ENCODE measurements around the gene TSNAXIP1.
"Not testable (repeated sequence)": the region's sequence is repeated elsewhere in the genome, so short reads cannot be mapped to it uniquely, and the experiment has no call there.

TSNAXIP1 gene

GRCh38 chr16:67857547-67858233, 51.0 kb downstream of the TSNAXIP1 start:
- peak in 5 of 58 donors; percentile 7 to 69 (median 18) for DNase-seq

- no peak for DNase-seq
These were observed 51.8 kb downstream of the TSNAXIP1 start for GRCh38 chr16:67858500-67858899.

DNA sequence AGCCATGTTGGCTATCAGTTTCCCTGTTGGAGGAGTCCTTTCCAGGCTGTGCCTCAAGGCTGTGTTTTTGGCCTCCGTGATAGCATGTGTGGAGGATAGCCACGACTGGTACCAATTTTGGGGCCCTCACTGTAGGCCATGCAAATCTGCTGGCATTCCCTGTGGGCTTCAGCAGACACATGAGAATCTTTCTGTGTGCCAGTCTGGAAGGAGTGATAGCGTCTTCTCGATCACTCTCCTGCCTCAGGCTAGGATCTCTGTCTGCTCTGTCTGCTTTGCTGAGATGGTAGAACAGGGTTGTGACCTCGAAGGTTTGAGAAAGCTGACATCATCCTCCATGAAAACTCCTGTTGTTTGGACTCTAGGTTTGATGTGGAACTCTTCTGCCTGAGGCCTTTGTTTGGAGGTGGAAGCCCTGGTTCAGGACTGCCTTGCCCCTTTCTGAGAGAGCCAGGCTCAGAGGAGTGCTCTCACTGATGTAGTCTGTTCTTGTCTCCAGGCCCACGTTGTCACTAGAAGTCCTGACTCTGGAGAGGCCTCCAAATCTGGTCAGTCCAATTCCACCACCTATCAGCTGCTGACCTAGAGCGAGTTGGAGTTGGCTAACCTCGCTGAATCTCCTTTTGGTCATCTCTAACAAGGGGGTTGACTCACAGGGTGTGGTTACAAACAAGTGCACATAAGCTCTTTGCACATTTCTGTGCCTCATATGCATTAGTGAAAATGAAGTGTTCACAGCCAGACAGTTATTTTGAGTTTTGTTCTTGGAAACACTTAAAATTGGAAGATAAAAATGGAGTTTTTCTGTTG, 54.1 kb downstream of the TSNAXIP1 start:
- DNase-seq: no peak

DNA sequence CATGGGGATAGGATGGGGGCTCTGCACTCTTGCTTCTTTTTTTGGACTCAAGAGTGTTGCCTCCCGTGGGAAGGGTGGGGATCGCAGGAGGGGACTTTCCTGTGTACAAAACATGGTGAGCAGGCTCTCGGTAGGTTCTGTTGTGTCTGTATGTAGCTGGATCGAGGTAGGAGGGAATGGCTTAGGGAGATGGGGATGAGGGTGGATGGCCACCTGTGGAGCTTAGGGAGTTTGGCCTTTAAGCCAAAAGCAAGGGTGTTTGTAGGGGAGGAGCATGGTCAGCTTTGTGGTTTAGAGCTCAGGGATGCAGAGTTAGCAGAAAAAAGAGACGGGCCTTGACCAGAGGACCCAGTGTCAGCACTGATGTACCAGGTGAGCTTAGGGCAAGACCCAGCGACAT, 55.2 kb downstream of the TSNAXIP1 start:
- DNase-seq: no peak

DNA sequence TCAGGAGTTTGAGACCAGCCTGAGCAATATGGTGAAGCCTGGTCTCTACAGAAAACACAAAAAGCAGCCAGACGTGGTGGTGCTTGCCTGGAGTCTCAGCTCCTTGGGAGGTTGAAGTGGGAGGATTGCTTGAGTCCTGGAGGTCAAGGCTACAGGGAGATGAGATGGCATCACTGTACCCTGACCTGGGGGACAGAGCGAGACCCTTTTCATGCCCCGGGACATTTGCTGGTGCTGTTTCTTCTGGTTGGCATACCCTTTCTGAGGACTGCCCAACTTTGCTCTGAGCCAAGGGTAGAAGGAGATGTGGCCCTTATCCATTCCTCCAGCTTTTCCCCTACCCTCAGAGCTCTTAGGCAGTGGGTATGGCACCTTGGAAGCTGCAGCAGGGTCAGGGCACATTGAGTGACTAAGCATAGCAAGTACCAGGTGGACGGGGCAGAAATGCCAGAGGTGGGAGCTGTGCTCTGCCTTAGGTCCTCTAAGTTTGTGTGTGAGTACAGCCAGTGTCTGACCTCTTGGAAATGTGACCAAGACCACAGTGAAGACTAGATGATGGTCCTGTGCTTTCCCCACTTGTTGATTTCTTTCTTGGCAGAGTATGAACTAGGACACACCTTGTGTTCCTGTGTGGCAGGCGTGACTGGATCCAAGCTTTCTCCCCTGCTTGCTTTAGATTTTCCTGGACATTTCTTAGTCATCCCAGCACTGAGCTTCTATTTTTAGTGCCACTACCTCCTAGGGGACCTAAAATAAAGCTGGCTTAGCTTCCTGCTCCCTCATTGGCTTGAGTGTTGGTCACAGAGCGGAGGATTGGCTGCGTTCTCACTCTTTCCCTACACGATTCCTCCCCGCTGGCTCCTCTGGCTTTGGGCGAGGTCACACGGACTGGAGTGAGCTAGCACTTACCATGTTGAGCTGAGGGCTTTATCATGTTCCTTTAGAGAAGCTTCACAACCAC, 56.2 kb downstream of the TSNAXIP1 start:
- peak in 32 of 58 donors; percentile 3 to 73 (median 30) for DNase-seq

- DNase-seq: not testable (repeated sequence)
These were observed 57.4 kb downstream of the TSNAXIP1 start for GRCh38 chr16:67864044-67864443.

DNA sequence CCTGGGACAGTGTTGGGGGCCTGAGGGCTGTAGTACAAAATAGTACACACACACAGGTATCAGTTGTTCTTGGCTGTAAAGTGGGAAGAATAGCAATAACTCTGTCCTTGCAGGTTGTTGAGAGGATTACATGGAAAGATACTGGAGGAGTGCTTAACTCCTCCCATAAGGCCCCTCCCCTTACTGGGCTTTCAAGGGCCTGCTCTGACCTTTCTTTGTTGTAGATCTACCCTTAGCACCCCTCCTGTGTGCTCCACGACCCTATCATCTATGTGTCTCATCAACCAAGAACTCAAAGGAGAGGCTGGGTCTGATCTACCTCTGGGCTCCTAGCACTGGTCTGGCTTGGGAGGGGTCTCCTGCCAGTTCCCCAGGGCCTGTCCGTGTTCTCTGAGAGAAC, 57.9 kb downstream of the TSNAXIP1 start:
- no peak for DNase-seq

DNA sequence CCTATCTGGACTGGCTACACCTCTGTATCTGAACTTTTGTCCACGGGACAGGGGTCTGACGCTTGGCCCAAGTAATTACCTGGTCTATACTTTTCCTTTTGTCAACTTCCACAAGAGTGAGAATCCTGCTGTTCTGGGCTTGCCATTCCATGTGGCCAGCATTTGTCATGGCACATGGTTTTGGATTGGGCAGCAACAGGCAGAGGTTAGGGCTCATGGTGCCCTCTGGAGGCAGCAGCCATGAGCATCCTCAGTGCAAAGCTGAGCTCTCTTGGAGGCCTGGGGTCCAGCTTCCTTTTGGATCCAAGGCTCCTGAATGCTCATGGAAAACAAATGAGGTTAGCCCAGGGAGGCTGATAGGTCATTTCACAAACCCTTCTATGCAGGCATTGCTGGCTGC, 58.6 kb downstream of the TSNAXIP1 start:
- DNase-seq: no peak

DNA sequence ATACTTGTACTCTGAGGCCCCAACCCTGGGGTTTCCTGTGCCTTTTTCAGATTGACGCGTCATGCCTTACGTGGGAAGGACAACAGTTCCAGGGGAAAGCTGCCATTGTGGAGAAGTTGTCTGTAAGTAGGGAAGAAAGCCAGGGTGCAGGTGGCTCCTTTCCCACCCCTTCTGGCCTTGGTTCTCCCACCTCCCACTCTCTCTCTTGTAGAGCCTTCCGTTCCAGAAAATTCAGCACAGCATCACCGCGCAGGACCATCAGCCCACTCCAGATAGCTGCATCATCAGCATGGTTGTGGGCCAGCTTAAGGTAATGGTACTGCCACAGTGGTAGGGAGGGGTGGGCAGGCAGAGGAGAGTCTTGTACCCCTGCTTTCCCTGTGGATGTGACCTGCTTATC, 61.6 kb downstream of the TSNAXIP1 start:
- DNase-seq: peak in 21 of 58 donors; percentile 6 to 50 (median 29)

GRCh38 chr16:67869653-67870052, 63.0 kb downstream of the TSNAXIP1 start:
- no peak for DNase-seq

GRCh38 chr16:67871256-67871655, 64.6 kb downstream of the TSNAXIP1 start:
- DNase-seq: no peak

- DNase-seq: no peak
These were observed 65.5 kb downstream of the TSNAXIP1 start for GRCh38 chr16:67872131-67872630.

DNA sequence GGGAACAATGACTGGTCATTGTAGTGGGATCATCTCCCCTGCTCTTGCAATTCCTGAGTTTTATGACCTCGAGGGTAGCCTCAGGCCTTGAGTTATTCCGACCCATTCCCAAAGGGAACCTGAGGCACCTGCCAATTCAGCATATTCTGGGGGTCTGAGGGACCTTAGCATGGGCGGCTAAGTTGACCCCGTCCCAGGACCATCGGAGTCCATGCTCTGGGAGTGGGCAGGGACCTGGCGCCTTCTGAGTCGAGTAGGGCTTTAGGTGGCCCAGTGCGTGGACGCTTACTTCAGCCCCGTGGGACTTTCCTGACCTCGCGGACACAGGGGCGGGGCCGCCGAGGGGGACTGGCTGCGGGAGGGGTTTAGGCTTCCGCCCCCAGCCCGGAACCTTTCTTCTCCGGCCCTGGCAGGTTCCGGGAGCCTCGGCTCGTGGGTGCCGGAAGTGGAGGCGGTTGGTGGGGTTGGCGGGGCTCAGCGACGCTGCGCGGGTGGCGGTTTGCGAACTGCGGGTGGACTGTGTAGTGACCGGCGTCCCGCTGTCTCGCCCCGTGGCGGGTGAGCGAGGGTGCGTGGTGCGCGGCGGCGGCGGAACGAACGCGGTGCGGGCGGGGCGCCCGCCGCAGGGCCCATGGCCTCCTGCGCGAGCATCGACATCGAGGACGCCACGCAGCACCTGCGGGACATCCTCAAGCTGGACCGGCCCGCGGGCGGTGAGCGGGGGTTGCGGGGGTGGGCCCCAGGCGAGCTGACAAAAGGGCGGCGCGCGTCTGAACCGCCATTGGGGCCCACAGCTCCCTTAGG, 66.1 kb downstream of the TSNAXIP1 start, which contains the start of gene EDC4:
EDC4 (plus strand) TSS at position 422 of the 804 bp plus-strand sequence; CDS start at position 632, 210 bp downstream.
- peak in 55 of 58 donors; percentile 10 to 82 (median 65) for DNase-seq

GRCh38 chr16:67873435-67874370, 67.0 kb downstream of the TSNAXIP1 start:
- DNase-seq: no peak

GRCh38 chr16:67874372-67874771, 67.7 kb downstream of the TSNAXIP1 start:
- no peak for DNase-seq

DNA sequence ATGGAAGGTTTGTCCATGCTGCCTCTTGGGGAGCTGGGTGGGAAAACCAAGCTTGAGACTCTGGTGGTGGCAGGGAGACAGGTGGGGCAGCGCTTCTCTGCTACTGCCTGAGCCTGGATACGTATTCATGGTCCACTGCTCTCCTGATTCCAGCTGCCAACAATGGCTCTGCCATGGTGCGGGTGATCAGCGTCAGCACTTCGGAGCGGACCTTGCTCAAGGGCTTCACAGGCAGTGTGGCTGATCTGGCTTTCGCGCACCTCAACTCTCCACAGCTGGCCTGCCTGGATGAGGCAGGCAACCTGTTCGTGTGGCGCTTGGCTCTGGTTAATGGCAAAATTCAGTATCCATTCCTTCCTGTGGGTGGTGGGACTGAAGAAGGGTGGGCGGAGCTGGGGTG, 70.4 kb downstream of the TSNAXIP1 start:
- DNase-seq: no peak
